Gastrocnemius medialis (tissue), 4 donors: ENCODE measurements around the gene E2F3.

Experiments
- POLR2A ChIP-seq, 2 donors: fragments of 450-650 bp; IDR thresholded peaks; one replicate each; pipeline ENCODE4 v1.6.1; 2017; ENCODE audit warnings: antibody characterized with exemption in 2 of 2, mild to moderate bottlenecking in 2 of 2, moderate library complexity in 2 of 2
- TF ChIP-seq, protein P1 (sequence below), 5 experiments: fragments of 450-650 bp in 3 of 5; fragments of 200-600 bp in 2 of 5; sonication (generic) in 2 of 5; IDR thresholded peaks in 4 of 5; conservative IDR thresholded peaks in 1 of 5; 1 replicate in 4 of 5; 2 replicates in 1 of 5; pipeline ENCODE4 v1.5.1; 2016 to 2019; ENCODE audit warnings: antibody characterized with exemption in 5 of 5, mild to moderate bottlenecking in 3 of 5, moderate library complexity in 3 of 5

DNA sequence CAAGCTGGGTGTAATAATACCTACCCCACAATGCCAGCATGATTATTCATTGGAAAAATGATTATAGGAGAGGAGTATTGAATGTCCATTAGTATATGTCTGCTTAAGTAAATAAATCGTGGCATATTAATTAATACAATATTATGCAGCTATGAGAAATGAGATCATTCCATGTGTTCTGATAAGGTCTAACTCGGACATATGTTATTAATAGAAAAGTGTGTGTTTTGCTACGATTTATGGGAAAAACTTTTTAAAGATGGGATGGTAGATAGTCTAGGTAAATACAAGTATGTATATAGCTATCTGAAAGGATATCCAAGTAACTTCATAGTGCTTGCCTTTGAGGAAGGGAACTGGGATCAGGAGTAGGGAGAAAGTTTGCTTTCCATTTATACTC, 71.1 kb downstream of the E2F3 start:
- TF ChIP-seq, protein P1, sequence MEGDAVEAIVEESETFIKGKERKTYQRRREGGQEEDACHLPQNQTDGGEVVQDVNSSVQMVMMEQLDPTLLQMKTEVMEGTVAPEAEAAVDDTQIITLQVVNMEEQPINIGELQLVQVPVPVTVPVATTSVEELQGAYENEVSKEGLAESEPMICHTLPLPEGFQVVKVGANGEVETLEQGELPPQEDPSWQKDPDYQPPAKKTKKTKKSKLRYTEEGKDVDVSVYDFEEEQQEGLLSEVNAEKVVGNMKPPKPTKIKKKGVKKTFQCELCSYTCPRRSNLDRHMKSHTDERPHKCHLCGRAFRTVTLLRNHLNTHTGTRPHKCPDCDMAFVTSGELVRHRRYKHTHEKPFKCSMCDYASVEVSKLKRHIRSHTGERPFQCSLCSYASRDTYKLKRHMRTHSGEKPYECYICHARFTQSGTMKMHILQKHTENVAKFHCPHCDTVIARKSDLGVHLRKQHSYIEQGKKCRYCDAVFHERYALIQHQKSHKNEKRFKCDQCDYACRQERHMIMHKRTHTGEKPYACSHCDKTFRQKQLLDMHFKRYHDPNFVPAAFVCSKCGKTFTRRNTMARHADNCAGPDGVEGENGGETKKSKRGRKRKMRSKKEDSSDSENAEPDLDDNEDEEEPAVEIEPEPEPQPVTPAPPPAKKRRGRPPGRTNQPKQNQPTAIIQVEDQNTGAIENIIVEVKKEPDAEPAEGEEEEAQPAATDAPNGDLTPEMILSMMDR (IDR thresholded peaks at IDR 0.05 in 4 of 5, conservative IDR thresholded peaks at IDR 0.05 in 1 of 5), result no peak
- TF ChIP-seq POLR2A (IDR thresholded peaks at IDR 0.05), result no peak
